SW480 (cell line): Measurements from ENCODE around the gene LDHB.
A peak's percentile ranks its signal among the peaks of the same experiment; 100 is the strongest.
"Not testable (repeated sequence)": the region's sequence is repeated elsewhere in the genome, so short reads cannot be mapped to it uniquely, and the experiment has no call there.

Experiments
- DNase-seq: peaks from one replicate; pipeline ENCODE4 v3.0.0-alpha.2; 2016; ENCODE audit warnings: low spot score

The LDHB gene

DNA sequence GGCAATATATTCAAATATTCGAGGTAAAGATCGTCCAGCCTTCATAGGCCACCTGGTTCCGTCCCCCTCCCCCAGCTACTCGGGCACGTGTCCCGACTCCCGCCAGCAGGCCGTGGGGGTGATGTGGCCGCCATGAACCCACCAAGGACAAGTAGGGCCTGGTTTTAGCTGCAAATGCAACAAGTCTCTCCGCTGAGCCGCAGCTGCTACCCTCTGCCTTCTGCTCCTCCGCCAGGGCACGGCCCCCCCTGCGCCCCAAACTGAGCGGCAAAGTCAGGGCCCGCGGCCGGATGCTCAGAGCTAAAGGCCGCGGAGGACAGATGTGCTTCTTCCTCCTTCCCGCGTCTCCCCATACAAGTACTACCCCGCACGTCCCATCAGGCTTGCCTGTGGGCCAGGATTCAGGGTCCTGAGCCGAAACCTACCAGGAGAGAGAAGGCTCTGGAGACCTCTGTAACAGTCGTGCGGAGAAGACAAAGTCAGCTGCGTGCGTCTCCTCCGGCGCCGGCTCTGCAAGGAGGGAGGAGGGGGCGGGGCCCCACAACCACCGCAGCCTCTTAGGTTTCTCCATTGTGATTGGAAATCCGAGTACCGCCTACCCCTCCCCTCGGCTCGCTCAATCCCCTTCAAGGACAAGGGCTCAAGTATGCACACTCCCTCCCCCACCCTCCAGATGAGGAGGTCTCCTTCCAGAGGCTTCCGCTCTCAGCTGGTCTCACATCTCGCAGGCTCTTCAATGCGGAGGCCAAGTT is at the start of gene LDHB:
TSS of gene LDHB (minus strand) at position 517 of the 752 bp plus-strand sequence. CDS start 3,171 bp downstream, outside the sequence.
- peak; percentile 78 for DNase-seq

- no peak for DNase-seq
These were observed 47.2 kb upstream of the LDHB start for GRCh38 chr12:21704847-21705246.

DNA sequence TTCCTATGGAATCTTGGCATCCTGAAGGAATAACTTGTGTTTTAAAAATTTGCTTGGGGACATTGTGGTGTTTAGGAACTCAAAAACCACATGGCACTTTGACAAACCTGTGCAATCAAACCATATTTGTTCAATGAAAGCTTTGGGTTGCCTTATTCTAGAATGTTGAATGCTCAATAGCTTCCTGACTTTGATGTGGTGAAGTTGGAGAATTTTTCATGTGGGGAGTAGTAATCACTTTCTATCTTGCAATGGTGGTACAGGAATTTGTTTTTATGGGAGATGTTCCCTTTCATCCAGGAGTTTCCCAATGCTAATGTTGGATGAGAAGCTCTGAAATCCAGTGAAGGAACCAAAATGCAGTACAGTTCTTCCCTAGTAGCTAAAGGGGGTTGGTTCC is 42.2 kb upstream of the LDHB start:
- peak; percentile 95 for DNase-seq

- DNase-seq = peak; percentile 22
These were observed 40.4 kb upstream of the LDHB start for GRCh38 chr12:21697904-21698630.

- DNase-seq = no peak
These were observed 39.0 kb upstream of the LDHB start for GRCh38 chr12:21696625-21697024.

DNA sequence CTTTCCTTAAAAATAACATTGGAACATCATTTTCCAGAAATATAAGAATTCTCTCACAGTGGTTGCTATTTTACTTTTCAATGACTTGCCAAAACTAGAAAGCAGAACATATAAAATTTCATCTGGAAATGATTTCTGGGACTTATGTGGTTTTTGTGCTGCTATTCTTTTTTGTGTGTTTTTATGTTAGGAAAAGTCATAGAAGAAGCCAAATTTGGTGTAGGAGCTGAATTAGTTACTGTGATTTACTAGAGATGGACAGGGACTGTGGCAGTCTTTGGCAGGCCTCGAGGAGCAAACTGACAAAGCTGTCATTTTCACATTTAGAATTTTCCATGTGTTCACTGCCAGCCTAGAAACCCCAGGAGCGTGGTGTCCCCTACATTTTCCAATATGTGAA is 38.3 kb upstream of the LDHB start:
- DNase-seq = no peak

DNA sequence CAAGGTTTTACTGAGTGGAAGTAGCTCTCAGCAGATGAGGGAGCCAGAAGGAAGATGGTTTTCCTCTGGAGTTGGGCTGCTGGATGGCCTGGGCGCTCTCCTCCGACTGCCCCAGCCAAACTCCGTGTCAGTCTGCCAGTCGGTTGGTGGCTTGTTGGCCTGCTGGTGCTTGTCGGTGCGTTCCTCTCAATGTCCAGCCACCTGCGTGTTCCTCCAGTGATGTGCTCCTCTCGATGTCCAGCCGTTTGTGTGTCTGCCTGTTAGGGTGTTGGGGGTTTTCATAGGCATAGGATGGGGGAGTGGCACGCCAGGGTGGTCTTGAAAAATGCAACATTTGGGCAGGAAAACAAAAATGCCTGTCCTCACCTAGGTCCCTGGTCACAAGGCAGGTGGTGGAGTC is 37.0 kb upstream of the LDHB start:
- no peak for DNase-seq

DNA sequence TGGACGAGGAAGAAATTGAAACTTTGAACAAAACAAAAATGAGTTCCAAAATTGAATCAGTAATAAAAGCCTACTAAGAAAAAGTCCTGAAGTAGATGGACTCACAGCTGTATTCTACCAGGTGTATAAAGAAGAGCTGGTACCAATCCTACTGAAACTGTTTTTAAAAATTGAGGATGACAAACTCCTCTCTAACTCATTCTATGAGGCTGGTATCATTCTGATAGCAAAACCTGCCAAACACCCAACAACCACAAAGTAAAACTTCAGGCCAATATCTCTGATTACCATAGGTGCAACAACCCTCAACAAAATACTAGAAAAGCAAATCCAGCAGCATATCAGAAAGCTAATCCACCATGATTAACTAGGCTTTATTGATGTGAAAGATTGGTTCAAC is 33.9 kb upstream of the LDHB start:
- no peak for DNase-seq

- DNase-seq = no peak
These were observed 33.2 kb upstream of the LDHB start for GRCh38 chr12:21690704-21691368.

GRCh38 chr12:21683115-21683514 is 25.5 kb upstream of the LDHB start:
- DNase-seq = no peak

GRCh38 chr12:21678959-21679358 is 21.3 kb upstream of the LDHB start:
- no peak for DNase-seq

- DNase-seq = no peak
These were observed 20.1 kb upstream of the LDHB start for GRCh38 chr12:21677622-21678277.

- DNase-seq = no peak
These were observed 19.6 kb upstream of the LDHB start for GRCh38 chr12:21677204-21677603.

- no peak for DNase-seq
These were observed 19.1 kb upstream of the LDHB start for GRCh38 chr12:21676776-21677175.

- no peak for DNase-seq
These were observed 18.0 kb upstream of the LDHB start for GRCh38 chr12:21675641-21676040.

DNA sequence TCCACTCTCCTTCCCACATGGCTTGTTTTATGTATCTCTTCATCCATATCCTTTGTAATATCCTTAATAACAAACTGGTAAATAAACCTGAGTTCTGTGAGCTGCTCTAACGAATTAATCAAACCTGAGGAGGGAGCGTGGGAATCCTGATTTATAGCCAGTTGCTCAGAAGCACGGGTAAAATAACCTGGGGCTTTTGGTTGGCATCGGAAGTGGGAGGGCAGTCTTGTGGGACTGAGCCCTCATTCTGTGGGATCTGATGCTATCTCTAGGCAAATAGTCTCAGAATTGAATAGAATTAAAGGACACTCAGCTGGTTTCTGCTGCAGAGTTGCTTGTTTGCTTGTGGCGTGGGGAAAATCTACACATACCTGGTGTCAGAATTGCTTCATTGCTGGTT is 17.5 kb upstream of the LDHB start:
- no peak for DNase-seq

DNA sequence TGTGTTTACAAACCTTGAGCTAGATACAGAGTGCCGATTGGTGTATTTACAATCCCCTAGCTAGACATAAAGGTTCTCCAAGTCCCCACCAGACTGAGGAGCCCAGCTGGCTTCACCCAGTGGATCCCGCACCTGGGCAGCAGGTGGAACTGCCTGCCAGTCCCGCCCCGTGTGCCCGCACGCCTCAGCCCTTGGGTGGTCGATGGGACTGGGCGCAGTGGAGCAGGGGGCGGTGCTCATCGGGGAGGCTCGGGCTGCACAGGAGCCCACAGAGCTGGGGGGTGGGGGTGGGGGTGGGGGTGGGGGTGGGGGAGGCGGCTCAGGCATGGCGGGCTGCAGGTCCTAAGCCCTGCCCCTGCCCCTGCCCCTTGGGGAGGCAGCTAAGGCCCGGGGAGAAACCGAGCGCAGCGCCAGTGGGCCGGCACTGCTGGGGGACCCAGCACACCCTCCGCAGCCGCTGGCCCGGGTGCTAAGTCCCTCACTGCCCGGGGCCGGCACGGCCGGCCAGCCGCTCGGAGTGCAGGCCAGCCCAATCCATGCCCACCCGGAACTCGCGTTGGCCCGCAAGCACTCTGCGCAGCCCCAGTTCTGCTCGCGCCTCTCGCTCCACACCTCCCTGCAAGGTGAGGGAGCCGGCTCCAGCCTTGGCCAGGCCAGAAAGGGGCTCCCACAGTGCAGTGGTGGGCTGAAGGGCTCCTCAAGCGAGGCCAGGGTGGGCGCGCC is 16.3 kb upstream of the LDHB start:
- not testable (repeated sequence) for DNase-seq

DNA sequence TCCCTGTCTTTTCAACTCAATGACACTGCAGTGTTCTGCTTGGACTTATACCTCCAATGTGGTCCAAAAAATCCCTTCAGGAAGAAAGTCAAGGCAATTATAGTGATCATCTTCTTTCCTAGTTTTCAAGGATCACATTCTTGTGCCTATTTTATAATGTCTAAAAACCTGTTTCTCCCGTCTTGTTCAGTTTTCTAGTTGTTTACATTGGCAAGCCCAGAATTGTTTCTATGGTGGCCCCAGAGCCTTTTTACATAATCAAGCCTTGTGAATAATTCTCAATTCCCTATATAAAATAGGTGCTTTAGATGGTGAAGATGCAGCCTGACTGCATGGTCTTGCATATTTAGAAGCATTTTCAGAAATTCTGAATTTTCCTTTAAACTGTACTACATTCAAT is 14.5 kb upstream of the LDHB start:
- no peak for DNase-seq

DNA sequence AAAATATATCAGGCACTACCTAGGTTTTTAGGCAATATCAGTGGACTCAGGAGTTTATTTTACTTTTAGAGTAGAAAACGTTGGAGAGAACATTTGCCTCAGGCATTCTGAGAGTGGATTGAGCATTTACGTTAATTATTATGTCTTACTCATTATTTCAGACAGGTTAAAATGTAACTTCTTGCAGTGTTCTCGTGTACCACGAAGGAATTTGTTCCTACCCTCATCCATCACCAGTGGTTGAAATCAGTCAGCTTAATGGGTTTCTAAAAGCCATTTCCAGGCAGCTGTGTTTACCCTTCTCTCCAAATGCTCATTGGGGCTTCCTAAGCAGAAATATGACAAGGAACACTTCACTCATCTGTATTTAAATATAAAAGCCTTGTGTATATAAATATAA is 9.1 kb upstream of the LDHB start:
- peak; percentile 37 for DNase-seq

DNA sequence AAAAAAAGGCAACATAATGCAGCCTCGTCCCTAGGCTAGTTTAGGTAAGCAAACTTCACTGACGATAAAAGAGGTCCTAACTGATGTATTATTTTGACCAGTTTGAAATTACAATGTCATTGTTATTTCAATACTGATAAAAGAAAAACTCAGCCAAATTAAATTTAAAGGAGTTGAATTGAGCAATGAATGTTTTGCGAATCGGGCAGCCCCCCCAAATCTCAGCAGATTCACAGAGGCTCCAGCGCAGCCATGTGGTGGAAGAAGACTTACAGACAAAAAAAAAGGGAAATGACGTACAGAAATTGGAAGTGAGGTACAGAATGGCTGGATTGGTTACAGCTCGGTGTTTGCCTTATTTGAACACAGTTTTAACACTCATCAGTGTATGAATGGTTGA is 8.2 kb upstream of the LDHB start:
- DNase-seq = no peak

DNA sequence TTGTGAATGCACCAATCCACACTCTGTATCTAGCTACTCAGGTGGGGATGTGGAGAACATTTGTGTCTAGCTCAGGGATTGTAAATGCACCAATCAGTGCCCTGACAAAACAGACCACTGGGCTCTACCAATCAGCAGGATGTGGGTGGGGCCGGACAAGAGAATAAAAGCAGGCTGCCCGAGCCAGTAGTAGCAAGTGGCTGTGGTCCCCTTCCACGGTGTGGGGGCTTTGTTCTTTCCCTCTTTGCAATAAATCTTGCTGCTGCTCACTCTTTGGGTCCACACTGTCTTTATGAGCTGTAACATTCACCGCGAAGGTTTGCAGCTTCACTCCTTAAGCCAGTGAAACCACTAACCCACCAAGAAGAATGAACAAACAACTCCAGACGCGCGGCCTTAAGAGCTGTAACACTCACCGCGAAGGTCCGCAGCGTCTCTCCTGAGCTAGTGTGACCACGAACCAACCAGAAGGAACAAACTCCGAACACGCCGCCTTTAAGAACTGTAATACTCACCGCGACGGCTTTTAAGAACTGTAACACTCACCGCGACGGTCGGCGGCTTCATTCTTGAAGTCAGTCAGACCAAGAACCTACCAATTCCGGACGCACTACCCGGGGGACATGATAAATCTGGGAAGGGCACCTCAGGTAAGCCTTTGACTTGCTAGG is 4.6 kb upstream of the LDHB start:
- DNase-seq = no peak
